Peyer's patch (tissue), 4 donors: ENCODE data around the gene SCARB1.

Experiments used
- POLR2A ChIP-seq, 2 donors: fragments of 450-650 bp; IDR thresholded peaks; one replicate each; pipeline ENCODE4 v1.5.1; 2017; ENCODE audit warnings: antibody characterized with exemption in 2 of 2, mild to moderate bottlenecking in 2 of 2, moderate library complexity in 2 of 2
- TF ChIP-seq, protein P1 (sequence below), 6 experiments: fragments of 450-650 bp in 4 of 6; fragments of 200-600 bp in 2 of 6; sonication (generic) in 1 of 6; IDR thresholded peaks; one replicate each; pipeline ENCODE4 v1.5.1; 2017 to 2019; ENCODE audit warnings: antibody characterized with exemption in 6 of 6, mild to moderate bottlenecking in 3 of 6, moderate library complexity in 1 of 6

DNA sequence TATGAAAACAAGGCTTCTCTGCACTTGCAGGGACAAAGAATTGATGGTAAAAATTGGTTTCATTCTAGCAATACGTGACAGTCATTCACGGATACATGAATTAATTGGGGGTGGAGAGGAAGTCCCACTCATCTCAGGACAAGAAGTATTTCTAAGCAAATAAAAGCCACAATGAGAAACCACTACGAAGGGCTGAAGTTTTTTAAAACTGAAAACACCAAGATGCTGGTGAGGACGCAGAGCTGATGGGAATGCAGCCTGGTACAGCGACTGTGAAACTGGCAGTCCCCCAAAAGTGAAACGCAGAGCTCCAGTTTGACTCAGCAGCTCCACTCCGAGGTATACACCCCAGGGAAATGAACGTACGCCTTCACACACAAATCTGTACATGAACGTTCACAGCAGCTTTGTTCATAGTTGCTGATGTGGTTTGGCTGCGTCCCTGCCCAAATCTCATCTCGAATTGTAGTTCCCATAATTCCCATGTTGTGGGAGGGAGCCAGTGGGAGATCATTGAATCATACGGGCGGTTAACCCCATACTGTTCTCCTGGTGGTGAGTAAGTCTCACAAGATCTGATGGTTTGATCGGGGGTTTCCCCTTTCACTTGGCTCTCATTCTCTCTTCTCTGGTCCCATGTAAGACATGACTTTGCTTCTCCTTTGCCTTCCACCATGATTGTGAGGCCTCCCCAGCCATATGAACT lies 89.0 kb downstream of the SCARB1 start:
- TF ChIP-seq, protein P1, sequence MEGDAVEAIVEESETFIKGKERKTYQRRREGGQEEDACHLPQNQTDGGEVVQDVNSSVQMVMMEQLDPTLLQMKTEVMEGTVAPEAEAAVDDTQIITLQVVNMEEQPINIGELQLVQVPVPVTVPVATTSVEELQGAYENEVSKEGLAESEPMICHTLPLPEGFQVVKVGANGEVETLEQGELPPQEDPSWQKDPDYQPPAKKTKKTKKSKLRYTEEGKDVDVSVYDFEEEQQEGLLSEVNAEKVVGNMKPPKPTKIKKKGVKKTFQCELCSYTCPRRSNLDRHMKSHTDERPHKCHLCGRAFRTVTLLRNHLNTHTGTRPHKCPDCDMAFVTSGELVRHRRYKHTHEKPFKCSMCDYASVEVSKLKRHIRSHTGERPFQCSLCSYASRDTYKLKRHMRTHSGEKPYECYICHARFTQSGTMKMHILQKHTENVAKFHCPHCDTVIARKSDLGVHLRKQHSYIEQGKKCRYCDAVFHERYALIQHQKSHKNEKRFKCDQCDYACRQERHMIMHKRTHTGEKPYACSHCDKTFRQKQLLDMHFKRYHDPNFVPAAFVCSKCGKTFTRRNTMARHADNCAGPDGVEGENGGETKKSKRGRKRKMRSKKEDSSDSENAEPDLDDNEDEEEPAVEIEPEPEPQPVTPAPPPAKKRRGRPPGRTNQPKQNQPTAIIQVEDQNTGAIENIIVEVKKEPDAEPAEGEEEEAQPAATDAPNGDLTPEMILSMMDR (IDR thresholded peaks at IDR 0.05), result no peak
- no peak for TF ChIP-seq POLR2A (IDR thresholded peaks at IDR 0.05)
